ENCODE results near the gene SDK1.

- TF ChIP-seq POLR2A (IDR thresholded peaks at IDR 0.05), result no peak
- no peak for TF ChIP-seq CTCF (IDR thresholded peaks at IDR 0.05)
- TF ChIP-seq POLR2AphosphoS5 (IDR thresholded peaks at IDR 0.05), result no peak
These were observed 925.0 kb downstream of the SDK1 start for GRCh38 chr7:4225881-4226523.
